Measurements from ENCODE around the gene MED9.

DNA sequence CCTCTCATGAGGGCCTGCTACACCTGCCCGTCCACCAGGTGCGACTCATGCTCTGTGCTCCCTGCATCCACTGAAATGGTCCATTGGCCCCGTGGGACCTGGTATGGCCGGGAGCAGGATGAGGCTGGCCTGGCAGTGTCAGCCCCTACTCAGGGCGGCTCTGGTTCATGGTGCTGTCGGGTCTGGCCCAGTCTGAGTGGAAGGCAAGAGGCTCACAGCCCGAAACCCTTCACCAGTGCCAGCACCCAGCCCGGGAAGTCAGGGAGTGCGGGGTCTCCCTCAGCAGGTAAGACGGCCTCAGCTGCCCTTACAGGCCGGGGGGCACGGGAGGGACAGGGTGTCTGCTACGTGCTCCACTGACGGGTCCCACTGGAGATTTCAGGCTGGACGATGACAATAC, 59.9 kb downstream of the MED9 start:
- no peak for TF ChIP-seq POLR2A (IDR thresholded peaks at IDR 0.05)
- TF ChIP-seq, protein P1, sequence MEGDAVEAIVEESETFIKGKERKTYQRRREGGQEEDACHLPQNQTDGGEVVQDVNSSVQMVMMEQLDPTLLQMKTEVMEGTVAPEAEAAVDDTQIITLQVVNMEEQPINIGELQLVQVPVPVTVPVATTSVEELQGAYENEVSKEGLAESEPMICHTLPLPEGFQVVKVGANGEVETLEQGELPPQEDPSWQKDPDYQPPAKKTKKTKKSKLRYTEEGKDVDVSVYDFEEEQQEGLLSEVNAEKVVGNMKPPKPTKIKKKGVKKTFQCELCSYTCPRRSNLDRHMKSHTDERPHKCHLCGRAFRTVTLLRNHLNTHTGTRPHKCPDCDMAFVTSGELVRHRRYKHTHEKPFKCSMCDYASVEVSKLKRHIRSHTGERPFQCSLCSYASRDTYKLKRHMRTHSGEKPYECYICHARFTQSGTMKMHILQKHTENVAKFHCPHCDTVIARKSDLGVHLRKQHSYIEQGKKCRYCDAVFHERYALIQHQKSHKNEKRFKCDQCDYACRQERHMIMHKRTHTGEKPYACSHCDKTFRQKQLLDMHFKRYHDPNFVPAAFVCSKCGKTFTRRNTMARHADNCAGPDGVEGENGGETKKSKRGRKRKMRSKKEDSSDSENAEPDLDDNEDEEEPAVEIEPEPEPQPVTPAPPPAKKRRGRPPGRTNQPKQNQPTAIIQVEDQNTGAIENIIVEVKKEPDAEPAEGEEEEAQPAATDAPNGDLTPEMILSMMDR (IDR thresholded peaks at IDR 0.05), result no peak

All from esophagus squamous epithelium (tissue), 4 donors.